Neural progenitor cell (in vitro differentiated cells): ENCODE data around the gene CSRP1.

Source experiments
- EZH2 ChIP-seq: fragments of 200-600 bp; sonication (generic); IDR thresholded peaks from 2 replicates; pipeline ENCODE4 v1.6.1; 2017; ENCODE audit warnings: antibody characterized with exemption, mild to moderate bottlenecking, moderate library complexity
- EZH2phosphoT487 ChIP-seq: fragments of 200-600 bp; sonication (generic); IDR thresholded peaks from 2 replicates; pipeline ENCODE4 v1.6.1; 2017; ENCODE audit warnings: antibody characterized with exemption
- TF ChIP-seq, protein P1 (sequence below): fragments of 200-600 bp; sonication (generic); IDR thresholded peaks from 2 replicates; pipeline ENCODE4 v1.5.1; 2017; ENCODE audit warnings: antibody characterized with exemption, mild to moderate bottlenecking

DNA sequence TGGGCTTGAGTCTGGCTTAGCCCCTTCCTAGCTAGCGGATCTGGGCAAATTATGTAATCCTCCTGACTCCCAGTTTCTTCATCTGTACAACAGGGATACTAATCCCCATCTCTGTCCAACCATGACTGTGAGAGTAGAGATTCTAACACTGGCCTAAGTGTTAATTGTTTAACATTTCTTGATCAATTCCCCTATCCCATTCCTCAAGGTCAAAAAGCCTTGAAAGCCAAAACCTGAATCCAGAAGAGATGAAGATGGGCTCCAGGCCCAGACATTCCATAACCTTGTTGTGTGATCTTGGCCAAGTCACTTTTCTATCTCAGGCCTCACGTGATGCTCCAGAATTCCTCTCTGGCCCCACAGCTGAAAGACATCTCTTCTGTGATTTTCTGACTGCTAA lies 19.2 kb downstream of the CSRP1 start:
- TF ChIP-seq EZH2 (no peak), EZH2phosphoT487 (no peak)
- TF ChIP-seq, protein P1, sequence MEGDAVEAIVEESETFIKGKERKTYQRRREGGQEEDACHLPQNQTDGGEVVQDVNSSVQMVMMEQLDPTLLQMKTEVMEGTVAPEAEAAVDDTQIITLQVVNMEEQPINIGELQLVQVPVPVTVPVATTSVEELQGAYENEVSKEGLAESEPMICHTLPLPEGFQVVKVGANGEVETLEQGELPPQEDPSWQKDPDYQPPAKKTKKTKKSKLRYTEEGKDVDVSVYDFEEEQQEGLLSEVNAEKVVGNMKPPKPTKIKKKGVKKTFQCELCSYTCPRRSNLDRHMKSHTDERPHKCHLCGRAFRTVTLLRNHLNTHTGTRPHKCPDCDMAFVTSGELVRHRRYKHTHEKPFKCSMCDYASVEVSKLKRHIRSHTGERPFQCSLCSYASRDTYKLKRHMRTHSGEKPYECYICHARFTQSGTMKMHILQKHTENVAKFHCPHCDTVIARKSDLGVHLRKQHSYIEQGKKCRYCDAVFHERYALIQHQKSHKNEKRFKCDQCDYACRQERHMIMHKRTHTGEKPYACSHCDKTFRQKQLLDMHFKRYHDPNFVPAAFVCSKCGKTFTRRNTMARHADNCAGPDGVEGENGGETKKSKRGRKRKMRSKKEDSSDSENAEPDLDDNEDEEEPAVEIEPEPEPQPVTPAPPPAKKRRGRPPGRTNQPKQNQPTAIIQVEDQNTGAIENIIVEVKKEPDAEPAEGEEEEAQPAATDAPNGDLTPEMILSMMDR = no peak
